ENCODE measurements around the gene ACTN2.

ACTN2 gene

GRCh38 chr1:236762410-236762809 lies 76.1 kb downstream of the ACTN2 start:
- H3K9ac ChIP-seq (ENCODE audit: low read depth, low read length): no peak overlapping the region
- TF ChIP-seq EZH2 (IDR thresholded peaks at IDR 0.05; ENCODE audit: borderline replicate concordance, low read depth, low read length, severe bottlenecking) (no peak), CTCF (IDR thresholded peaks at IDR 0.05; ENCODE audit: borderline replicate concordance, extremely low read depth, low read length, poor library complexity, severe bottlenecking) (no peak)
- no peak for ATAC-seq (ENCODE audit: insufficient read depth, low read depth)

GRCh38 chr1:236765831-236766230 lies 79.5 kb downstream of the ACTN2 start:
- H3K4me2 ChIP-seq (ENCODE audit: insufficient read depth, low read length): no peak overlapping the region
- H3K4me1 ChIP-seq (ENCODE audit: insufficient read depth, low read length): no peaks in the 10 kb centered on the region
- ATAC-seq (ENCODE audit: insufficient read depth, low read depth) (no peak), DNase-seq (no peak)
- no peaks in the 10 kb centered on the region for H3K79me2 ChIP-seq (ENCODE audit: insufficient read depth, low read length)
- no peaks in the 10 kb centered on the region for H3K36me3 ChIP-seq (ENCODE audit: insufficient read depth, low read length)
- no peaks in the 10 kb centered on the region for H4K20me1 ChIP-seq (ENCODE audit: insufficient read depth, low read length)
- H3K9ac ChIP-seq (ENCODE audit: low read depth, low read length): no peak overlapping the region
- no peaks in the 10 kb centered on the region for H3K9me3 ChIP-seq (ENCODE audit: insufficient read depth, low read length, severe bottlenecking)
- peaks cover 6% of the 10 kb centered on the region for H3K27me3 ChIP-seq (ENCODE audit: insufficient read depth, low read length, poor library complexity)
- TF ChIP-seq EZH2 (IDR thresholded peaks at IDR 0.05; ENCODE audit: borderline replicate concordance, low read depth, low read length, severe bottlenecking): no peak
- TF ChIP-seq CTCF (IDR thresholded peaks at IDR 0.05; ENCODE audit: borderline replicate concordance, extremely low read depth, low read length, poor library complexity, severe bottlenecking): no peak
- H2AFZ ChIP-seq (ENCODE audit: low read depth, low read length): no peak overlapping the region
- no peak overlapping the region for H3K27ac ChIP-seq (ENCODE audit: low read length)
- H3K4me3 ChIP-seq (ENCODE audit: low read depth in 1 of 2, low read length in 2 of 2): no peak overlapping the region

More at GRCh38 chr1:236762410-236762809, 76.1 kb downstream of the ACTN2 start:
- Histone ChIP-seq H3K4me2 (ENCODE audit: insufficient read depth, low read length) (no peak overlapping the region), H3K36me3 (ENCODE audit: insufficient read depth, low read length) (no peaks in the 10 kb centered on the region), H3K4me1 (ENCODE audit: insufficient read depth, low read length) (peaks cover 3% of the 10 kb centered on the region; the same call in 1 of the 2 replicates), H3K79me2 (ENCODE audit: insufficient read depth, low read length) (no peaks in the 10 kb centered on the region), H3K27me3 (ENCODE audit: insufficient read depth, low read length, poor library complexity) (no peaks in the 10 kb centered on the region), H3K4me3 (ENCODE audit: low read depth in 1 of 2, low read length in 2 of 2) (no peak overlapping the region), H4K20me1 (ENCODE audit: insufficient read depth, low read length) (no peaks in the 10 kb centered on the region), H3K27ac (ENCODE audit: low read length) (no peak overlapping the region), H3K9me3 (ENCODE audit: insufficient read depth, low read length, severe bottlenecking) (no peaks in the 10 kb centered on the region), H2AFZ (ENCODE audit: low read depth, low read length) (no peak overlapping the region)
- no peak for DNase-seq

- no peaks in the 10 kb centered on the region for H3K79me2 ChIP-seq (ENCODE audit: insufficient read depth, low read length)
- H3K9me3 ChIP-seq (ENCODE audit: insufficient read depth, low read length, severe bottlenecking): no peaks in the 10 kb centered on the region
- no peak overlapping the region for H3K9ac ChIP-seq (ENCODE audit: low read depth, low read length)
- no peak overlapping the region for H3K27ac ChIP-seq (ENCODE audit: low read length)
- no peak overlapping the region for H3K4me3 ChIP-seq (ENCODE audit: low read depth in 1 of 2, low read length in 2 of 2)
- ATAC-seq (ENCODE audit: insufficient read depth, low read depth) (no peak), DNase-seq (no peak)
- TF ChIP-seq CTCF (IDR thresholded peaks at IDR 0.05; ENCODE audit: borderline replicate concordance, extremely low read depth, low read length, poor library complexity, severe bottlenecking) (no peak), EZH2 (IDR thresholded peaks at IDR 0.05; ENCODE audit: borderline replicate concordance, low read depth, low read length, severe bottlenecking) (no peak)
- no peaks in the 10 kb centered on the region for H3K4me1 ChIP-seq (ENCODE audit: insufficient read depth, low read length)
- no peak overlapping the region for H3K4me2 ChIP-seq (ENCODE audit: insufficient read depth, low read length)
- no peak overlapping the region for H2AFZ ChIP-seq (ENCODE audit: low read depth, low read length)
- H3K27me3 ChIP-seq (ENCODE audit: insufficient read depth, low read length, poor library complexity): peaks cover 8% of the 10 kb centered on the region
- H3K36me3 ChIP-seq (ENCODE audit: insufficient read depth, low read length): no peaks in the 10 kb centered on the region
- H4K20me1 ChIP-seq (ENCODE audit: insufficient read depth, low read length): no peaks in the 10 kb centered on the region
These were observed 80.2 kb downstream of the ACTN2 start for GRCh38 chr1:236766506-236766905.

GRCh38 chr1:236767276-236767675 lies 81.0 kb downstream of the ACTN2 start:
- ATAC-seq (ENCODE audit: insufficient read depth, low read depth): no peak
- Histone ChIP-seq H3K36me3 (ENCODE audit: insufficient read depth, low read length) (no peaks in the 10 kb centered on the region), H2AFZ (ENCODE audit: low read depth, low read length) (no peak overlapping the region), H4K20me1 (ENCODE audit: insufficient read depth, low read length) (no peaks in the 10 kb centered on the region), H3K79me2 (ENCODE audit: insufficient read depth, low read length) (no peaks in the 10 kb centered on the region), H3K4me3 (ENCODE audit: low read depth in 1 of 2, low read length in 2 of 2) (no peak overlapping the region), H3K27me3 (ENCODE audit: insufficient read depth, low read length, poor library complexity) (peaks cover 8% of the 10 kb centered on the region), H3K9me3 (ENCODE audit: insufficient read depth, low read length, severe bottlenecking) (no peaks in the 10 kb centered on the region), H3K4me2 (ENCODE audit: insufficient read depth, low read length) (no peak overlapping the region), H3K27ac (ENCODE audit: low read length) (no peak overlapping the region), H3K9ac (ENCODE audit: low read depth, low read length) (no peak overlapping the region), H3K4me1 (ENCODE audit: insufficient read depth, low read length) (no peaks in the 10 kb centered on the region)
- no peak for DNase-seq
- TF ChIP-seq EZH2 (IDR thresholded peaks at IDR 0.05; ENCODE audit: borderline replicate concordance, low read depth, low read length, severe bottlenecking) (no peak), CTCF (IDR thresholded peaks at IDR 0.05; ENCODE audit: borderline replicate concordance, extremely low read depth, low read length, poor library complexity, severe bottlenecking) (no peak)

Measured in DND-41 (cell line).